ENCODE measurements around the gene SQSTM1.

Gene SQSTM1

GRCh38 chr5:179798771-179799643 is 21.7 kb upstream of the SQSTM1 start:
- no peak for DNase-seq (ENCODE audit: low read depth)
- no peak for TF ChIP-seq CTCF (conservative IDR thresholded peaks at IDR 0.05; ENCODE audit: low read depth, low read length)
- no peak overlapping the region for H3K4me3 ChIP-seq (ENCODE audit: low read length)

GRCh38 chr5:179799644-179799973 is 21.1 kb upstream of the SQSTM1 start:
- no peak for DNase-seq (ENCODE audit: low read depth)
- no peak overlapping the region for H3K4me3 ChIP-seq (ENCODE audit: low read length)
- TF ChIP-seq CTCF (conservative IDR thresholded peaks at IDR 0.05; ENCODE audit: low read depth, low read length): no peak

- no peak overlapping the region for H3K4me3 ChIP-seq (ENCODE audit: low read length)
- DNase-seq (ENCODE audit: low read depth): no peak
- TF ChIP-seq CTCF (conservative IDR thresholded peaks at IDR 0.05; ENCODE audit: low read depth, low read length): no peak
Measured at GRCh38 chr5:179800071-179800695, 20.5 kb upstream of the SQSTM1 start.

- no peak for TF ChIP-seq CTCF (conservative IDR thresholded peaks at IDR 0.05; ENCODE audit: low read depth, low read length)
- DNase-seq (ENCODE audit: low read depth): no peak
- H3K4me3 ChIP-seq (ENCODE audit: low read length): no peak overlapping the region
Measured at GRCh38 chr5:179800696-179801201, 20.0 kb upstream of the SQSTM1 start.

- TF ChIP-seq CTCF (conservative IDR thresholded peaks at IDR 0.05; ENCODE audit: low read depth, low read length): peak; percentile 76
Measured at GRCh38 chr5:179801304-179802206, 19.1 kb upstream of the SQSTM1 start.

GRCh38 chr5:179802207-179802883 is 18.4 kb upstream of the SQSTM1 start:
- no peak for DNase-seq (ENCODE audit: low read depth)
- no peak for TF ChIP-seq CTCF (conservative IDR thresholded peaks at IDR 0.05; ENCODE audit: low read depth, low read length)
- no peak overlapping the region for H3K4me3 ChIP-seq (ENCODE audit: low read length)

More at GRCh38 chr5:179801304-179802206, 19.1 kb upstream of the SQSTM1 start:
- DNase-seq (ENCODE audit: low read depth): no peak
- H3K4me3 ChIP-seq (ENCODE audit: low read length): no peak overlapping the region

All from retinal pigment epithelial cell (primary cell).